Esophagus squamous epithelium (tissue), 5 donors: ENCODE data around the gene OGFOD3. TPM values are rescaled to one million over a fixed set of nuclear protein-coding genes. Genes with fewer than 3 reads are reported as not detected.

Experiments
- DNase-seq: peaks from one replicate; lab custom pipeline; 2025; lab: John Stamatoyannopoulos, UW
- H3K27ac ChIP-seq, 4 donors: fragments of 200-600 bp; sonication (generic); one replicate each; pipeline ENCODE4 v1.5.1; 2016 to 2019; ENCODE audit warnings: mild to moderate bottlenecking in 1 of 4
- H3K27me3 ChIP-seq, 4 donors: fragments of 200-600 bp; sonication (generic); 1 replicate in 3 of 4; 2 replicates in 1 of 4; pipeline versions ENCODE4 v1.5.1 to v1.6.0; 2017 to 2021; ENCODE audit warnings: antibody characterized with exemption in 1 of 4
- H3K36me3 ChIP-seq, 3 donors: fragments of 200-600 bp; sonication (generic); one replicate each; pipeline ENCODE4 v1.5.1; 2016 to 2019
- H3K4me1 ChIP-seq, 3 donors: fragments of 200-600 bp; sonication (generic); one replicate each; pipeline ENCODE4 v1.5.1; 2017 to 2019
- H3K4me3 ChIP-seq, 4 donors: fragments of 200-600 bp; sonication (generic); 1 replicate in 3 of 4; 2 replicates in 1 of 4; pipeline ENCODE4 v1.5.1; 2016 to 2019; ENCODE audit warnings: mild to moderate bottlenecking in 2 of 4, moderate library complexity in 1 of 4
- H3K9me3 ChIP-seq, 3 donors: fragments of 200-600 bp; sonication (generic); one replicate each; pipeline ENCODE4 v1.5.1; 2016 to 2019
- POLR2A ChIP-seq, 4 donors: fragments of 450-650 bp; IDR thresholded peaks; one replicate each; pipeline ENCODE4 v1.6.1; 2017; ENCODE audit warnings: antibody characterized with exemption in 4 of 4, mild to moderate bottlenecking in 4 of 4, moderate library complexity in 3 of 4
- WGBS, 2 donors: methylation state at CpG; one replicate each; pipeline ENCODE4 v1.1.5; 2018; 5-methylcytosine and 5-hydroxymethylcytosine counted together
- intact Hi-C: fragments of 100-400 bp; cut with DNase I; formaldehyde crosslinking; loops from one replicate; pipeline ENCODE4 v1.15.0; 2022
- total RNA-seq, 4 donors: library from RNA; depleted of rRNA; stranded (reverse); fragments of >200 nt; gene quantifications; one replicate each; pipeline ENCODE4 v1.1.0, GENCODE V29; 2016
- TF ChIP-seq, protein P1 (sequence below), 6 experiments: fragments of 450-650 bp in 4 of 6; fragments of 200-600 bp in 2 of 6; sonication (generic) in 2 of 6; IDR thresholded peaks; one replicate each; pipeline ENCODE4 v1.5.1; 2016 to 2019; ENCODE audit warnings: antibody characterized with exemption in 6 of 6, mild to moderate bottlenecking in 4 of 6, moderate library complexity in 4 of 6
- donor health status: DM: yes; HTN: yes; CAD: no.

The OGFOD3 gene
- total RNA-seq, 4 donors from 2014 or later, result 11.9 to 26.7 (median 19.4) TPM

DNA sequence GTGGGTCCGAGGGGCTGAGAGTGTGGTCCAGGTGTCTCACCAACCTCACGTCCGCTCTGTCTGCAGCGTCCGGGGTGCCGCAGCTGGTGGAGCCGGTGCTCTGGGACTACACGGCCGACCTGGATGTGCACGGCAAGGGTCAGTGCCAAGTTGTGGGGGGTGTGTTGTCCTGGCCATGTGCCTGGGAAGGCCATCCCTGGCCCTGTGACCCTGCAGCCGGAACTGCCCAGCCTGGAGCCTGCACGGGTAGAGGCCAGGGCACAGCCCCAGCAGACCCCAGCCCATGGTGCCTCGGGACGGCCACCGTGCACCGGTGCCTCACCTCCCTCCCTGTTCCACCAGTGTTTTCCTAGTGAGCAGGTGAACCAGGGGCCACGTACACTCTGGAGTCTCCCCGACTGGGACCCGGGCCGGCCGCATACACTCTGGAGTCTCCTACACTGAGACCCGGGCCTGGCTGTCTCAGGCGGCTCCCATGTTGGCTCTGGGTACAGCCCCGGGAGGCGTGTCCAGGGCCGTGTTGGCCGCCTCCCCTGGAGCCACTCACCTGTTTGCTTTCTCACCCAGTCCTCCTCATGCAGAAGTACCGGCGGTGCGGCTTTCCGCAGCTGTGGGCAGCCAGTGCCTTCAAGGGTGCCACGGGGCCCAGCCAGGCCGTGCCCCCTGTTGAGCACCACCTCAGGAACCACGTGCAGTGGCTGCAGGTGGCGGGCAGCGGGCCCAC lies 18.4 kb upstream of the OGFOD3 start:
- Histone ChIP-seq H3K4me3 (no peak overlapping the region), H3K36me3 (peaks cover 0 to 67% (median 1%) of the 10 kb centered on the region in 3 donors), H3K27ac (no peak overlapping the region), H3K27me3 (no peaks in the 10 kb centered on the region), H3K4me1 (peaks cover 0 to 31% (median 7%) of the 10 kb centered on the region in 3 donors), H3K9me3 (no peaks in the 10 kb centered on the region)
- DNase-seq, result no peak
- intact Hi-C loops, result no loop called here
- 84 to 96% methylated on average over 10 to 12 of the region's 36 CpGs for WGBS, 2 donors
- TF ChIP-seq POLR2A (IDR thresholded peaks at IDR 0.05), result no peak
- TF ChIP-seq, protein P1, sequence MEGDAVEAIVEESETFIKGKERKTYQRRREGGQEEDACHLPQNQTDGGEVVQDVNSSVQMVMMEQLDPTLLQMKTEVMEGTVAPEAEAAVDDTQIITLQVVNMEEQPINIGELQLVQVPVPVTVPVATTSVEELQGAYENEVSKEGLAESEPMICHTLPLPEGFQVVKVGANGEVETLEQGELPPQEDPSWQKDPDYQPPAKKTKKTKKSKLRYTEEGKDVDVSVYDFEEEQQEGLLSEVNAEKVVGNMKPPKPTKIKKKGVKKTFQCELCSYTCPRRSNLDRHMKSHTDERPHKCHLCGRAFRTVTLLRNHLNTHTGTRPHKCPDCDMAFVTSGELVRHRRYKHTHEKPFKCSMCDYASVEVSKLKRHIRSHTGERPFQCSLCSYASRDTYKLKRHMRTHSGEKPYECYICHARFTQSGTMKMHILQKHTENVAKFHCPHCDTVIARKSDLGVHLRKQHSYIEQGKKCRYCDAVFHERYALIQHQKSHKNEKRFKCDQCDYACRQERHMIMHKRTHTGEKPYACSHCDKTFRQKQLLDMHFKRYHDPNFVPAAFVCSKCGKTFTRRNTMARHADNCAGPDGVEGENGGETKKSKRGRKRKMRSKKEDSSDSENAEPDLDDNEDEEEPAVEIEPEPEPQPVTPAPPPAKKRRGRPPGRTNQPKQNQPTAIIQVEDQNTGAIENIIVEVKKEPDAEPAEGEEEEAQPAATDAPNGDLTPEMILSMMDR (IDR thresholded peaks at IDR 0.05), result no peak

- H3K27ac ChIP-seq, result no peak overlapping the region
- H3K4me3 ChIP-seq, result no peak overlapping the region
- no peaks in the 10 kb centered on the region for H3K9me3 ChIP-seq
- H3K4me1 ChIP-seq, result peaks cover 0 to 22% (median under 1%) of the 10 kb centered on the region in 3 donors
- no peak for DNase-seq
- no peaks in the 10 kb centered on the region for H3K27me3 ChIP-seq
- H3K36me3 ChIP-seq, result peaks cover 0 to 64% (median 0%) of the 10 kb centered on the region in 3 donors
- TF ChIP-seq POLR2A (IDR thresholded peaks at IDR 0.05), result no peak
- TF ChIP-seq, protein P1 (IDR thresholded peaks at IDR 0.05), result no peak
- intact Hi-C loops, result no loop called here
- 81 to 89% methylated on average over 5 to 10 of the region's 43 CpGs for WGBS, 2 donors
Measured at GRCh38 chr17:82435601-82436583, 17.5 kb upstream of the OGFOD3 start.

DNA sequence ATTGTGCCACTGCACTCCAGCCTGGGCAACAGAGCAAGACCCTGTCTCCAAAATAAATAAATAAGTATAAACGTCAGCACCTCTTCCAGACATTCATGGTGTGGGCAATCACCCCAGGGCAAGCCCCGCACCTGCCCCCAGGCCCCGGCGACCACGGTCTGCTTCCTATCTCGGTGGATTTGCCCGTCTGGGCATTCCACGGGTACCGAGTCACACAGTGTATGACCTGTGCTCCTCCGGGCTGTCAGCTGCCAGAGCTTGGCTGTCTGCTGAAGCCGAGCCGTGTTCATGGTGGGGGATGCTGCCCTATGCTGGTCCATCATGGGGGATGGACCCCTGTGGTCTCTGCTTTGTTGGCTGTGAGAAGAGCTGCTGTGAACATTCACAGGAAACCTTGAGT lies 16.7 kb upstream of the OGFOD3 start:
- no peak for DNase-seq
- Histone ChIP-seq H3K27ac (no peak overlapping the region), H3K36me3 (peaks cover 0 to 71% (median 0%) of the 10 kb centered on the region in 3 donors), H3K27me3 (no peaks in the 10 kb centered on the region), H3K4me1 (peaks cover 0 to 14% (median 0%) of the 10 kb centered on the region in 3 donors), H3K4me3 (no peak overlapping the region), H3K9me3 (no peaks in the 10 kb centered on the region)
- intact Hi-C loops, result no loop called here
- TF ChIP-seq, protein P1 (IDR thresholded peaks at IDR 0.05), result no peak
- TF ChIP-seq POLR2A (IDR thresholded peaks at IDR 0.05), result no peak
- WGBS, 2 donors, result 60 to 89% methylated on average over 1 to 11 of the region's 12 CpGs

GRCh38 chr17:82434216-82434565 lies 15.8 kb upstream of the OGFOD3 start:
- intact Hi-C loops, result no loop called here
- no peak overlapping the region for H3K27ac ChIP-seq
- TF ChIP-seq, protein P1 (IDR thresholded peaks at IDR 0.05), result no peak
- no peak for TF ChIP-seq POLR2A (IDR thresholded peaks at IDR 0.05)
- DNase-seq, result no peak
- no peaks in the 10 kb centered on the region for H3K27me3 ChIP-seq
- no peak overlapping the region for H3K4me3 ChIP-seq
- no peaks in the 10 kb centered on the region for H3K9me3 ChIP-seq
- 30% methylated on average over 2 of the region's 3 CpGs; no CpG with 5 or more reads in 1 of the 2 donors for WGBS, 2 donors
- peaks cover 0 to 64% (median 0%) of the 10 kb centered on the region in 3 donors for H3K36me3 ChIP-seq
- H3K4me1 ChIP-seq, result peaks cover 0 to 9% (median 0%) of the 10 kb centered on the region in 3 donors
